ENCODE measurements around the gene CCDC148.

The CCDC148 gene

GRCh38 chr2:158125756-158126498 lies 330.6 kb downstream of the CCDC148 start:
- no peak for DNase-seq (ENCODE audit: low read depth, low spot score)

GRCh38 chr2:158124896-158125295 lies 331.7 kb downstream of the CCDC148 start:
- DNase-seq (ENCODE audit: low read depth, low spot score), result no peak

Data from activated CD4-positive, CD25-positive, alpha-beta regulatory T cell treated with anti-CD3 and anti-CD28 coated beads, Interleukin-2, amount 50 U/mL, for 16 hours (primary cell).